ENCODE data around the gene PLRG1. TPM values are rescaled to one million over a fixed set of nuclear protein-coding genes. Genes with fewer than 3 reads are reported as not detected.
A peak's percentile ranks its signal among the peaks of the same experiment; 100 is the strongest.

PLRG1 gene
- total RNA-seq, 1 donor from 2014 or later: 79.7 TPM

GRCh38 chr4:154516318-154517029 is 33.7 kb downstream of the PLRG1 start:
- H3K4me3 Mint-ChIP-seq (ENCODE audit: unreplicated experiment): no peak overlapping the region
- no peak for DNase-seq
- peaks cover 6% of the 10 kb centered on the region for H3K36me3 Mint-ChIP-seq (ENCODE audit: unreplicated experiment)
- TF ChIP-seq, protein P1, sequence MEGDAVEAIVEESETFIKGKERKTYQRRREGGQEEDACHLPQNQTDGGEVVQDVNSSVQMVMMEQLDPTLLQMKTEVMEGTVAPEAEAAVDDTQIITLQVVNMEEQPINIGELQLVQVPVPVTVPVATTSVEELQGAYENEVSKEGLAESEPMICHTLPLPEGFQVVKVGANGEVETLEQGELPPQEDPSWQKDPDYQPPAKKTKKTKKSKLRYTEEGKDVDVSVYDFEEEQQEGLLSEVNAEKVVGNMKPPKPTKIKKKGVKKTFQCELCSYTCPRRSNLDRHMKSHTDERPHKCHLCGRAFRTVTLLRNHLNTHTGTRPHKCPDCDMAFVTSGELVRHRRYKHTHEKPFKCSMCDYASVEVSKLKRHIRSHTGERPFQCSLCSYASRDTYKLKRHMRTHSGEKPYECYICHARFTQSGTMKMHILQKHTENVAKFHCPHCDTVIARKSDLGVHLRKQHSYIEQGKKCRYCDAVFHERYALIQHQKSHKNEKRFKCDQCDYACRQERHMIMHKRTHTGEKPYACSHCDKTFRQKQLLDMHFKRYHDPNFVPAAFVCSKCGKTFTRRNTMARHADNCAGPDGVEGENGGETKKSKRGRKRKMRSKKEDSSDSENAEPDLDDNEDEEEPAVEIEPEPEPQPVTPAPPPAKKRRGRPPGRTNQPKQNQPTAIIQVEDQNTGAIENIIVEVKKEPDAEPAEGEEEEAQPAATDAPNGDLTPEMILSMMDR (IDR thresholded peaks at IDR 0.05; ENCODE audit: partially characterized antibody, unreplicated experiment): no peak
- peaks cover 12% of the 10 kb centered on the region for H3K4me1 Mint-ChIP-seq (ENCODE audit: low read depth, unreplicated experiment)
- H3K9me3 Mint-ChIP-seq (ENCODE audit: unreplicated experiment): peaks cover 4% of the 10 kb centered on the region
- H3K27ac Mint-ChIP-seq (ENCODE audit: unreplicated experiment): no peak overlapping the region
- no peaks in the 10 kb centered on the region for H3K27me3 Mint-ChIP-seq (ENCODE audit: unreplicated experiment)

GRCh38 chr4:154511981-154512380 is 38.2 kb downstream of the PLRG1 start:
- Mint-ChIP-seq H3K4me3 (ENCODE audit: unreplicated experiment) (no peak overlapping the region), H3K4me1 (ENCODE audit: low read depth, unreplicated experiment) (peaks cover 28% of the 10 kb centered on the region), H3K27me3 (ENCODE audit: unreplicated experiment) (peaks cover 7% of the 10 kb centered on the region), H3K27ac (ENCODE audit: unreplicated experiment) (no peak overlapping the region), H3K36me3 (ENCODE audit: unreplicated experiment) (peaks cover 6% of the 10 kb centered on the region), H3K9me3 (ENCODE audit: unreplicated experiment) (peaks cover 12% of the 10 kb centered on the region)
- TF ChIP-seq, protein P1 (IDR thresholded peaks at IDR 0.05; ENCODE audit: partially characterized antibody, unreplicated experiment): no peak
- DNase-seq: no peak

DNA sequence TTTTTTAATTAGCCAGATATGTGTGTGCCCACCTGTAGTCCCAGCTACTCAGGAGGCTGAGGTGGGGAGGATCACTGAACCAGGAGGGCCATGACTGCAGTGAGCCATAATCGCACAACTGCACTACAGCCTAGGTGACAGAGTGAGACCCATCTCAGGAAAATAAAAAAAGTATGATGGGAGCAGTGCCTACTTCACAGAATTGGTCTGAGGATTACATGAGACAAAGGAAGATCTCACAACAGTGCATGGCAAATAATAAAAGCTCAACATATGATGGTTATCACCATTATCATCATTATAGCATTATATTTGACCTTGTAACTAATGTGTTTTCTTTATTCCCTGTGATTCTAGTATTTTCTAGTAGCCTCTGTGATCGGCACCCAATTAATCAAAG is 38.7 kb downstream of the PLRG1 start:
- no peak overlapping the region for H3K27ac Mint-ChIP-seq (ENCODE audit: unreplicated experiment)
- peaks cover 6% of the 10 kb centered on the region for H3K36me3 Mint-ChIP-seq (ENCODE audit: unreplicated experiment)
- H3K27me3 Mint-ChIP-seq (ENCODE audit: unreplicated experiment): peaks cover 7% of the 10 kb centered on the region
- H3K9me3 Mint-ChIP-seq (ENCODE audit: unreplicated experiment): peaks cover 12% of the 10 kb centered on the region
- H3K4me3 Mint-ChIP-seq (ENCODE audit: unreplicated experiment): no peak overlapping the region
- H3K4me1 Mint-ChIP-seq (ENCODE audit: low read depth, unreplicated experiment): peaks cover 28% of the 10 kb centered on the region
- TF ChIP-seq, protein P1 (IDR thresholded peaks at IDR 0.05; ENCODE audit: partially characterized antibody, unreplicated experiment): no peak
- DNase-seq: no peak

DNA sequence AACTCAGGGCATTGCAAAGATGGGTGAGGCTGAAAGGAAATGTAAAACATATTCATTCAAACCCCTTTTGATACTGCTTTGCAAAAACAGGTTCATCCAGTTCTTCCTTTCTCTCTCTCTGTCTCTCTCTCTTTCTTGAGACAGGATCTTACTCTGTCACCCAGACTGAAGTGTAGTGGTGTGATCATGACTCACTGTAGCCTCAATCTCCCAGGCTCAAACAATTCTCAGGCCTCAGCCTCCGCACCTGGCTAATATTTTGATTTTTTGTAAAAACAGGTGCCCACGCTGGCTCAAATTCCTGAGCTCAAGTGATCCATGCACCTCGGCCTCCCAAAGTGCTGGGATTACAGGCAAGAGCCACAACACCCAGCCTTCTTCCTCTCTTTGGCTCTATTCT is 43.0 kb downstream of the PLRG1 start:
- no peak for DNase-seq
- peaks cover 42% of the 10 kb centered on the region for H3K4me1 Mint-ChIP-seq (ENCODE audit: low read depth, unreplicated experiment)
- TF ChIP-seq, protein P1 (IDR thresholded peaks at IDR 0.05; ENCODE audit: partially characterized antibody, unreplicated experiment): no peak
- H3K36me3 Mint-ChIP-seq (ENCODE audit: unreplicated experiment): no peaks in the 10 kb centered on the region
- no peak overlapping the region for H3K27ac Mint-ChIP-seq (ENCODE audit: unreplicated experiment)
- H3K27me3 Mint-ChIP-seq (ENCODE audit: unreplicated experiment): peaks cover 9% of the 10 kb centered on the region
- H3K9me3 Mint-ChIP-seq (ENCODE audit: unreplicated experiment): peaks cover 14% of the 10 kb centered on the region
- no peak overlapping the region for H3K4me3 Mint-ChIP-seq (ENCODE audit: unreplicated experiment)

DNA sequence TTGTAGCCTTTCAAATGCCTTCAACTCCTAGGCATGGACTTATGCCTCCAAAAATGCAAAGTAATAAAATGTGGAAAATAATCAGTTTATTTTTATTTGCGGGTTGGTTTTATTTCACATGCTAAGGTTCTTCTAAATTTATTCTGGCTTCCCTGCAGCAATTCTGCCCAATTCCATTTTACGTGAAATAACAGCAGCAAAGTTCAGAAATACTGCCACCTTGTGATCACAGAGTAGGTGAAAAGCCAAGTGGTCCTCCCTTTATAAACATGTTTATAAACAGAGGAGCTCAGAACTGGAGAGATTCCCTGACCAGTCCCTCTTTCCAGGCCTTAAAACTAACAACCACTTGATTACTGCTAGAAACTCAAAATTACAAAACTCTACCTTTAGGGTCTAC is 43.9 kb downstream of the PLRG1 start:
- TF ChIP-seq, protein P1 (IDR thresholded peaks at IDR 0.05; ENCODE audit: partially characterized antibody, unreplicated experiment): peak; percentile 62
- Mint-ChIP-seq H3K27ac (ENCODE audit: unreplicated experiment) (no peak overlapping the region), H3K27me3 (ENCODE audit: unreplicated experiment) (peaks cover 13% of the 10 kb centered on the region), H3K4me3 (ENCODE audit: unreplicated experiment) (no peak overlapping the region), H3K4me1 (ENCODE audit: low read depth, unreplicated experiment) (peaks cover 43% of the 10 kb centered on the region), H3K36me3 (ENCODE audit: unreplicated experiment) (no peaks in the 10 kb centered on the region), H3K9me3 (ENCODE audit: unreplicated experiment) (peaks cover 18% of the 10 kb centered on the region)
- no peak for DNase-seq
